K562 (cell line): ENCODE measurements around the gene MEGF9. TPM values are rescaled to one million over a fixed set of nuclear protein-coding genes. Genes with fewer than 3 reads are reported as not detected.

Source experiments
- ATAC-seq: fragments of 200-7000 bp; cut with Tn5 transposase; 3 replicates; pipeline ENCODE4 v1.9.1; 2020; ENCODE audit warnings: moderate library complexity
- BruUV-seq: library from RNA; stranded (reverse); fragments of 400-500 nt; replicated peaks from 2 replicates; lab custom pipeline; 2021; lab: Mats Ljungman, UMichigan
- CTCF ChIA-PET: fragments of 300-600 bp; formaldehyde crosslinking; extraction: SDS; loops from one replicate; lab custom pipeline; 2021; ENCODE audit warnings: low intra/inter-chr PET ratio; lab: Yijun Ruan, JAX
- POLR2A ChIA-PET: fragments of 300-600, 350-650 bp; sonication (Branson Sonifier 250); formaldehyde crosslinking; extraction: SDS; loops from one replicate; lab custom pipeline; 2021; ENCODE audit warnings: antibody characterized with exemption, inconsistent platforms; lab: Yijun Ruan, JAX
- DNase-seq, 4 experiments: peaks; one replicate each; pipeline versions ENCODE4 v3.0.0 to v3.0.0-alpha.2; 2011 to 2018; ENCODE audit warnings: low spot score in 3 of 4, mixed read lengths in 3 of 4; ENCODE audit errors: extremely low read depth in 1 of 4
- FAIRE-seq: peaks from 2 replicates; lab custom pipeline; 2011; peaks lifted over from hg19 to GRCh38; lab: Jason Lieb, UNC
- H2AFZ ChIP-seq: 2 replicates; pipeline ENCODE4 v1.6.0; 2011; ENCODE audit warnings: low read depth, low read length, control low read depth, inconsistent platforms
- H3K27ac ChIP-seq: fragments of 200-600 bp; 3 replicates; pipeline ENCODE4 v1.8.0; 2011; ENCODE audit warnings: low read depth, mild to moderate bottlenecking, control low read depth, inconsistent platforms, low read length, moderate library complexity, mixed read lengths; ENCODE audit errors: extremely low read depth
- H3K27me3 ChIP-seq, 2 experiments: fragments of 300-600 bp in 1 of 2; 2 replicates in 1 of 2; 3 replicates in 1 of 2; pipeline versions ENCODE4 v1.6.0 to v1.8.0; 2011; ENCODE audit warnings: inconsistent platforms in 2 of 2, low read length in 2 of 2, mild to moderate bottlenecking in 1 of 2, mixed read lengths in 1 of 2, moderate library complexity in 1 of 2; ENCODE audit not compliant: control insufficient read depth in 2 of 2, insufficient read depth in 2 of 2
- H3K36me3 ChIP-seq: fragments of 300-600 bp; 3 replicates; pipeline ENCODE4 v1.8.0; 2011; ENCODE audit warnings: mild to moderate bottlenecking, low read length, inconsistent platforms; ENCODE audit not compliant: control insufficient read depth, insufficient read depth
- H3K4me1 ChIP-seq, 2 experiments: fragments of 200-600 bp in 1 of 2; replicated peaks in 1 of 2; 2 replicates in 1 of 2; 3 replicates in 1 of 2; pipeline versions ENCODE4 v1.5.1 to v1.8.0; 2011; ENCODE audit warnings: inconsistent platforms in 2 of 2, low read length in 2 of 2, mild to moderate bottlenecking in 1 of 2, mixed read lengths in 1 of 2, moderate library complexity in 1 of 2; ENCODE audit not compliant: control insufficient read depth in 2 of 2, insufficient read depth in 2 of 2
- H3K4me2 ChIP-seq: 2 replicates; pipeline ENCODE4 v1.6.1; 2011; ENCODE audit warnings: low read length, control low read depth, inconsistent platforms, mixed read lengths; ENCODE audit not compliant: insufficient read depth
- H3K4me3 ChIP-seq: fragments of 200-600 bp; sonication (generic), shearing (Covaris generic); 2 replicates; pipeline ENCODE4 v1.5.1; 2016; ENCODE audit warnings: control low read depth, inconsistent platforms
- H3K79me2 ChIP-seq: fragments of 200-600 bp; 3 replicates; pipeline ENCODE4 v1.8.0; 2011; ENCODE audit warnings: low read length, inconsistent platforms; ENCODE audit not compliant: control insufficient read depth, insufficient read depth
- H3K9ac ChIP-seq, 2 experiments: 2 replicates each; pipeline versions ENCODE4 v1.6.0 to v1.6.1; 2011; ENCODE audit warnings: low read depth in 2 of 2, low read length in 2 of 2, control low read depth in 1 of 2, inconsistent platforms in 1 of 2, mild to moderate bottlenecking in 1 of 2, mixed read lengths in 1 of 2; ENCODE audit not compliant: insufficient read depth in 1 of 2
- H3K9me1 ChIP-seq: one replicate; pipeline ENCODE4 v1.6.0; 2011; ENCODE audit warnings: inconsistent platforms, mild to moderate bottlenecking, low read length, moderate library complexity; ENCODE audit not compliant: control insufficient read depth, insufficient read depth
- H3K9me3 ChIP-seq: replicated peaks from 2 replicates; pipeline ENCODE4 v1.5.1; 2011; ENCODE audit warnings: low read depth, low read length, inconsistent platforms; ENCODE audit not compliant: control insufficient read depth, insufficient read depth
- H4K20me1 ChIP-seq: replicated peaks from 2 replicates; pipeline ENCODE4 v1.6.1; 2011; ENCODE audit warnings: low read length, inconsistent platforms, mixed read lengths; ENCODE audit not compliant: control insufficient read depth, insufficient read depth
- CEBPB ChIP-seq: fragments of 450-650 bp; IDR thresholded peaks from 2 replicates; pipeline ENCODE4 v1.6.1; 2016; ENCODE audit warnings: missing genetic modification characterization, missing compliant biosample characterization
- CEBPG ChIP-seq, 3 experiments: fragments of 200-800 bp in 1 of 3; sonication (Bioruptor generic) in 1 of 3; sonication (generic) in 1 of 3; formaldehyde crosslinking in 1 of 3; IDR thresholded peaks in 2 of 3; conservative IDR thresholded peaks in 1 of 3; 2 replicates each; pipeline versions ENCODE4 v1.6.1 to v1.8.0; 2016 to 2022; ENCODE audit warnings: missing compliant biosample characterization in 2 of 3, missing genetic modification characterization in 2 of 3, mild to moderate bottlenecking in 1 of 3, missing genetic modification reagents in 1 of 3
- CREM ChIP-seq: IDR thresholded peaks from 2 replicates; pipeline ENCODE4 v1.6.1; 2014; ENCODE audit warnings: antibody characterized with exemption, low read depth
- ETS2 ChIP-seq: IDR thresholded peaks from 2 replicates; pipeline ENCODE4 v1.6.1; 2016; ENCODE audit warnings: borderline replicate concordance, missing genetic modification characterization, mild to moderate bottlenecking, moderate library complexity, missing compliant biosample characterization; ENCODE audit not compliant: poor library complexity, severe bottlenecking
- MCM3 ChIP-seq: fragments of 450-650 bp; IDR thresholded peaks from 2 replicates; pipeline ENCODE4 v1.6.1; 2016
- WGBS: fragments of 100-300 bp; shearing (Covaris generic); methylation state at CpG from one replicate; pipeline ENCODE4 v1.1.6; 2016; ENCODE audit warnings: low coverage, mixed read lengths; ENCODE audit not compliant: insufficient coverage; ENCODE audit errors: missing lambda C conversion rate; 5-methylcytosine and 5-hydroxymethylcytosine counted together
- in situ Hi-C: fragments of 300-500 bp; cut with MboI; formaldehyde crosslinking; loops from 4 replicates; pipeline ENCODE4 v1.15.0; 2018; ENCODE audit warnings: inconsistent platforms, mixed read lengths
- intact Hi-C: fragments of 100-400 bp; cut with micrococcal nuclease; formaldehyde crosslinking; loops from 2 replicates; pipeline ENCODE4 v1.14.2; 2022
- polyA plus RNA-seq, 8 experiments: library from polyadenylated mRNA; depleted of rRNA in 4 of 8; stranded (reverse) in 5 of 8; unstranded in 3 of 8; fragments of >200 nt; fragmentation: Nextera tagmentation in 2 of 8; fragmentation: Illumina TruSeq in 1 of 8; extraction: Ambion mirVana in 2 of 8; extraction: Trizol in 1 of 8; gene quantifications; 2 replicates each; pipeline versions ENCODE4 v1.2.1 to v1.2.3, GENCODE V29; 2011 to 2014; ENCODE audit warnings: inconsistent platforms in 1 of 8, missing spikeins in 1 of 8
- total RNA-seq, 7 experiments: library from RNA; depleted of rRNA in 6 of 7; stranded (reverse); fragments of >200 nt in 6 of 7; fragmentation: Illumina TruSeq in 2 of 7; extraction: Trizol in 2 of 7; gene quantifications; 2 replicates each; pipeline versions ENCODE4 v1.2.1 to v1.2.3, GENCODE V29; 2011 to 2021; ENCODE audit warnings: low replicate concordance in 1 of 7
- TF ChIP-seq, protein P1 (sequence below): fragments of 450-650 bp; IDR thresholded peaks from 2 replicates; pipeline ENCODE4 v1.6.1; 2017; ENCODE audit warnings: mild to moderate bottlenecking, moderate library complexity
- TF ChIP-seq, protein P2 (sequence below), 2 experiments: fragments of 450-650 bp in 1 of 2; sonication (generic) in 1 of 2; formaldehyde crosslinking in 1 of 2; IDR thresholded peaks in 1 of 2; conservative IDR thresholded peaks in 1 of 2; 2 replicates each; pipeline versions ENCODE4 v1.6.1 to v1.8.1; 2016 to 2023; ENCODE audit warnings: mild to moderate bottlenecking in 2 of 2, moderate library complexity in 2 of 2, inconsistent platforms in 1 of 2, missing genetic modification reagents in 1 of 2

Gene MEGF9
- total and polyA plus RNA-seq, 9 of the 15 experiments (the other 6 are each of a cell fraction or from before 2014, with no cell fraction given), result 2.1 to 6.2 (median 3.8) TPM

DNA sequence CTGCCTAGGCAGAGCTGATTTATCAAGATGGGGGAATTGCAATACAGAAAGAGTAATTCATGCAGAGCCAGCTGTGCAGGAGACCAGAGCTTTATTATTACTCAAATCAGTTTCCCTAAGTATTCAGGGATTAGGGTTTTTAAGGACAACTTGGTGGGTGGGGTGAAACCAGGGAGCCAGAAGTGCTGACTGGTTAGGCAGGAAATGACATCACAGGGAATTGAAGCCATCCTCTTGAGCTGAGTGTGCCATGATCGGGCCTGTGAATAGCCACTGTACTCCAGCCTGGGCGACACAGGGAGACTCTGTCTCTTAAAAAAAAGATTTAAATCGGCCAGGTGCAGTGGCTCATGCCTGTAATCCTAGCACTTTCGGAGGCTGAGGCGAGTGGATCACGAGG, 89.0 kb downstream of the MEGF9 start:
- Histone ChIP-seq H3K27ac (no peak overlapping the region), H3K4me2 (no peak overlapping the region), H2AFZ (no peak overlapping the region), H3K9me1 (no peaks in the 10 kb centered on the region), H3K79me2 (no peaks in the 10 kb centered on the region), H3K36me3 (no peaks in the 10 kb centered on the region), H4K20me1 (no peaks in the 10 kb centered on the region), H3K9me3 (no peaks in the 10 kb centered on the region), H3K4me3 (no peak overlapping the region), H3K4me1 (no peaks in the 10 kb centered on the region), H3K27me3 (no peaks in the 10 kb centered on the region), H3K9ac (no peak overlapping the region)
- DNase-seq (no peak), ATAC-seq (no peak), FAIRE-seq (no peak)
- TF ChIP-seq, protein P1, sequence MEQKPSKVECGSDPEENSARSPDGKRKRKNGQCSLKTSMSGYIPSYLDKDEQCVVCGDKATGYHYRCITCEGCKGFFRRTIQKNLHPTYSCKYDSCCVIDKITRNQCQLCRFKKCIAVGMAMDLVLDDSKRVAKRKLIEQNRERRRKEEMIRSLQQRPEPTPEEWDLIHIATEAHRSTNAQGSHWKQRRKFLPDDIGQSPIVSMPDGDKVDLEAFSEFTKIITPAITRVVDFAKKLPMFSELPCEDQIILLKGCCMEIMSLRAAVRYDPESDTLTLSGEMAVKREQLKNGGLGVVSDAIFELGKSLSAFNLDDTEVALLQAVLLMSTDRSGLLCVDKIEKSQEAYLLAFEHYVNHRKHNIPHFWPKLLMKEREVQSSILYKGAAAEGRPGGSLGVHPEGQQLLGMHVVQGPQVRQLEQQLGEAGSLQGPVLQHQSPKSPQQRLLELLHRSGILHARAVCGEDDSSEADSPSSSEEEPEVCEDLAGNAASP, result no peak
- TF ChIP-seq CREM (peak; percentile 27; the same call in 1 of the 2 replicates), MCM3 (no peak)
- intact Hi-C loops (no loop called here), in situ Hi-C loops (no loop called here)
- ChIA-PET POLR2A (no interaction called here), CTCF (no interaction called here)
- WGBS, result 74% methylated on average over 6 of the region's 6 CpGs
- BruUV-seq, result no TSS peak

DNA sequence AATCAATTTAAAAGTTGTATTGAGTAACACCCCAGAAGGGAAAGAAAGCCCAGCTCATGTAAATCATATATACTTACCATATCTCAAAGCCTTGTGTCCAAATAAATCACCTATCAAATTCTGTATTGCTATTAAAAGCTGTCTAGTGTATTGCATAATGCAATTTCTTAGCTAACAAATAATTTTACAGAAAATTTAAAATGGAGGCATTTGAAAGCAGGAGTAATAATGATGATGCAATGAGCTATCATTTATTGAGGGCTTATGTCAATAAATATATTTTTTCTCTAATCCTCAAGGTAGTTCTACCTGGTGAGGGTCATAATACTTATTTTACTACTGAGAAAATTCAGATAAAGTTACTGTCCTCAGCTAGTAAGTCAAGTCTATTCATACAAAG, 91.5 kb downstream of the MEGF9 start:
- in situ Hi-C loops, result loop anchor here (25.0 kb wide), 1 partner anchor 315 kb away; the partner anchor contains the start of gene TRAF1
- TF ChIP-seq, protein P2, sequence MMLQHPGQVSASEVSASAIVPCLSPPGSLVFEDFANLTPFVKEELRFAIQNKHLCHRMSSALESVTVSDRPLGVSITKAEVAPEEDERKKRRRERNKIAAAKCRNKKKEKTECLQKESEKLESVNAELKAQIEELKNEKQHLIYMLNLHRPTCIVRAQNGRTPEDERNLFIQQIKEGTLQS (IDR thresholded peaks at IDR 0.05), result peak; percentile 71
- TF ChIP-seq, protein P2 (CRISPR knock-in tag; conservative IDR thresholded peaks at IDR 0.05), result no peak
- TF ChIP-seq CEBPB (tag) (0 out of 2 replicates have a peak, but pooled peaks have one; percentile 51), ETS2 (no peak), CEBPG (CRISPR knock-in tag; IDR thresholded peaks at IDR 0.05) (no peak), CEBPG (tag; conservative IDR thresholded peaks at IDR 0.05 in 1 of 2, IDR thresholded peaks at IDR 0.05 in 1 of 2) (peak; percentile 60 to 69)
- TF ChIP-seq, all 486 proteins: peak for 3
- no peaks in the 10 kb centered on the region for H3K36me3 ChIP-seq
- H3K4me3 ChIP-seq, result no peak overlapping the region
- no peak overlapping the region for H2AFZ ChIP-seq
- H3K4me1 ChIP-seq, result no peaks in the 10 kb centered on the region
- no peak for ATAC-seq
- DNase-seq, result no peak
- H3K27ac ChIP-seq, result no peak overlapping the region
- intact Hi-C loops, result no loop called here
- no peaks in the 10 kb centered on the region for H3K79me2 ChIP-seq
- no peak overlapping the region for H3K9ac ChIP-seq
- no peaks in the 10 kb centered on the region for H4K20me1 ChIP-seq
- H3K9me1 ChIP-seq, result no peaks in the 10 kb centered on the region
- no peaks in the 10 kb centered on the region for H3K27me3 ChIP-seq
- BruUV-seq, result no TSS peak
- FAIRE-seq, result no peak
- no peak overlapping the region for H3K4me2 ChIP-seq
- ChIA-PET POLR2A (interaction anchor here (0.8 kb wide), 1 partner anchor 19 kb away, joined by 3 read pairs; no protein-coding TSS in a partner anchor), CTCF (interaction anchor here (0.7 kb wide), 1 partner anchor 12 kb away, joined by 3 read pairs; no protein-coding TSS in a partner anchor)
- no peaks in the 10 kb centered on the region for H3K9me3 ChIP-seq
